Activated naive CD4-positive, alpha-beta T cell (primary cell): Measurements from ENCODE around the gene VCAN.

Source experiments
- DNase-seq, 4 experiments: peaks; one replicate each; lab custom pipeline; 2025; lab: John Stamatoyannopoulos, UW

Gene VCAN

DNA sequence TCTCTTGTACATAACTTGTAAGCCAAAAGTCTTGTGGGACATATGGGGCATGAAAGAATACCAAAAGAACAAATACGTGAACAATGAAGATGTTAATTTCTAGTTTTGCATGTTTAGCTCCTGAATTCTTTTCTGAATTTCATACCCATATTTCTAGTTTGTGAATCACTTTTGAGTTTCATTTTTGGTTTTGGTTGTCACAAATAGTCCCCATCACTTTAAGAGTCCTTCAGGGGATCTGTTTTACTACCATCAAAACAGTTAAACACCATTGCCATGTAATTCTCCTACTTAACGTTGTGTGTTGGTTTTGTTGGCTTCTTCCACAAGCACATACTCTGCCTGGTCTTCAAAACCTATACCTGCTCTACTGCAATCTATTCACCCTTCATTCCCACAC, 27.0 kb downstream of the VCAN start:
- no peak for DNase-seq

DNA sequence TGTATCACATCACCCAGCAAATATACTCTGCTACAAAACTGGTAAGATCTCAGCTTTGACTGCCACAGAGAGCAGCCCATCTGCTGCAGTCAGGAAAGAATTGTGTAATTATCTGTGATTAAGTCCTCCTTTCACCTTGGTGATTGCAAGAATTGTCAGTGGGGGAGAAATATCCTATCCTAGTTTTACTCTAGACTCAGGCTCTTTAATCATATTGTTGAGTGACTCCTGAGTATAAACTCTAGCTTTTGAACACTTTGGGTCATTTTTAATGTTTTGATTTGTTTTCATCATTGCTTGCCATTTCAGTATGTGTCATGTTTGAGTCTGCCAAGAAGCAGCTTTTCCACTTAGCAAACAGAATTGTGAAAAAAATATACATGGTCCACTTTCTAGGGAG, 32.1 kb downstream of the VCAN start:
- DNase-seq, result no peak

DNA sequence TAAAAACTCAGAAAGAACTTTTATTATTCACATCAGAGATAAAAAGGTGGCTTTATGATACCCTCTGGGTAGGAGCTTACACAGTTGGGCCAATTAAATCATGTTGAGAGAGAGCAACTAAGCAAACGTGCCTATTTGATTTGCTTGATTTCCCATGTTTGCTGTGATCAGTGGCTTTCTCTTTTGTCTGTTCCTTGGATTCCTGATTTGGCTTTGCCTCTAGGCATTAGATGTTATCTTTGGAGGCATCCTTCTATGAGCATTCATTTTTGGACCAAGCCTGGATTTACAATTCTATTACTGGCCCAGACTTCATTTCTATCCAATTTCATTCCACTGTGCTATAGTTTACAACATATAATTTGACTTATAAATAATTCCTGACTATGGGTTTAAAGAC, 35.9 kb downstream of the VCAN start:
- DNase-seq, result no peak

DNA sequence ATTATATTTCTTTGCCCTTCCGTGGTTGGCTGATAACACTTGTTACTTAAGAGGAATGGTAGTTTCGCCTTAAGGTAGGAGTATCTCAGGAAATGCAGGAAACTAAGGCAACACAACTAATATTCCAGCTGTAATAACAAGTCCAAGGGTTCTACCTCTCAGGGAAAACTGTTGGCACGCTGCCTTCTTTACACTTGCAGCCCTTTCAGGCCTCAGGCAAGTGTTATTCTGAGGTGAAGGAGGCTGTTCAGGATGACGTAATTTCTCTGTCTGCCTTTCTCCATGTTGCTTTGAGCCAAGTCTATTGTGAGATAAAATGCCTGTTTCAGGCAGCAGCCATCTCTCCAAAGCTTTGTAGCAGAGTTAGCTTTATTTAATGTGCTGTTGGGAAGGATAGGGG, 38.0 kb downstream of the VCAN start:
- no peak for DNase-seq

DNA sequence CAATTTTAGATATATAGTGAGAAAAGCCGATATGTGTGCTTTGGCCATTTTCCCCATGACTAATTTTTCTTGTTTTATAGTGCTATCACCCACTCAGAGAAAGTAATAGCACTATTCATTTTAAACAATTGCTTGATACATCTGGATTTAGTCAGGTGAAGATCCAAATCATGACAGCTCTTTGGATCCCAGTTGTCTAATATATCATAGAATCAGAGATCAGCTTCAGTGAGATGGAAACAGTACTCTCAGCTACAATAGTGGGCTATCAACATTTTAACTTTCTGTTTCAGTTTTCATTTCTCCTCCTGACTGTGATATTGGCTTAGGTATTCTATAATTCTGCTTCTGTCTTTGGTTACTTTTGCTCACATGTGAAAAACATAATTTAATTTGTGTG, 38.7 kb downstream of the VCAN start:
- no peak for DNase-seq

DNA sequence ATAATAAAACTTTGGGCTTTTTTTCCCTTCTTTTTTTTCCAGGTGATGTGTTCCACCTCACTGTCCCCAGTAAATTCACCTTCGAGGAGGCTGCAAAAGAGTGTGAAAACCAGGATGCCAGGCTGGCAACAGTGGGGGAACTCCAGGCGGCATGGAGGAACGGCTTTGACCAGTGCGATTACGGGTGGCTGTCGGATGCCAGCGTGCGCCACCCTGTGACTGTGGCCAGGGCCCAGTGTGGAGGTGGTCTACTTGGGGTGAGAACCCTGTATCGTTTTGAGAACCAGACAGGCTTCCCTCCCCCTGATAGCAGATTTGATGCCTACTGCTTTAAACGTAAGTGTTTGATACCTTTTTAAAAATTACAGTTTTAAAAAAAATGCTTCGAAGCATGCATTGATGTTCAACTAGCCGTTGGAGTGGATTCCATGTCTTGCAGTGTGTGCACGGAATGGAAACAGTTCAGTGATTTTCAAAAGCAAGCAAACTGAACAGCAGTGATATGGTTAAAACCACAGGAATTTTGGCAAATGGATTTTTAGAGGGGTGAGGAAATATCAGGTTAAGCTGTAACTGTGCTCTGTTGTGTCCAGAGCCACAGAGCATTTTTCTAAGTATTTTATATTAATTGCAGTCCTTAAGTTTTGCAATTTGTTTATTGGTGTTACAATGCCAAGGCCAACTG, 40.7 kb downstream of the VCAN start:
- no peak for DNase-seq

DNA sequence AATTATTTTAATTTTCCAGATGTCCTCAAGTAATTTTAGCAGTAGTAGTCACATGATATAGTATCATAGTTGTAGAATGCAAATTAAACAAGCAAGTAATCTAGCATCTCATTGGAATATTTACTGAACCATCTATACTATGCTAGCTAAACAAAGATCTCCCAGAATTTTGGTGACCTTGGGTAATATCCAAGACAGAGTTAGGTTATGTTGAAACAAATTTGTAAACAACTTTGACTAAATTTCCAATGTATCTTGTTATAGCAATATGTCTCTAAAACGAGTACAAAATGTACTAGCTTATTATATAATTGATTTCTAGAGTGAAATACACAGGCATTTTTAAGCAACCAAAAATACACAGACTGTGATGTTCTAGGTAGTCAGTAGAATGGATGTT, 41.5 kb downstream of the VCAN start:
- DNase-seq, result no peak

DNA sequence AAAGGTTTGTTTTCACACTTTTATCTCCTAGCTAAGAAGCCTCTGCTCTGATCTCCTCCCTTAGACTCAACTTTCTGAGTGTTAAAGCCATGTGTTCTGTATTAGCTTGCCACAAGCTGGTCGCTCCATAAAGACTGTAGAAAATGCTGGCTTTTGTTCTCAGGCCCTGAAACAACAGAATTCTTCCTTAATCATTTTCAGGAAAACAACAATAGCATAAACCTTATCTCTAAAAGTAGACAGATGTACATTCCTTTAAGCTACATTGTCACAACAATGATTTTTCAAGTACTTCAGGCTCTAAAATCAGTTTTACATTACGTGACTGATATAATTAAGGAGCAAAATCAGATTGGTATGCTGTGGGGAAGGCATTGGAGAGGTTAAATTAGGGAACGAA, 41.9 kb downstream of the VCAN start:
- DNase-seq, result no peak

DNA sequence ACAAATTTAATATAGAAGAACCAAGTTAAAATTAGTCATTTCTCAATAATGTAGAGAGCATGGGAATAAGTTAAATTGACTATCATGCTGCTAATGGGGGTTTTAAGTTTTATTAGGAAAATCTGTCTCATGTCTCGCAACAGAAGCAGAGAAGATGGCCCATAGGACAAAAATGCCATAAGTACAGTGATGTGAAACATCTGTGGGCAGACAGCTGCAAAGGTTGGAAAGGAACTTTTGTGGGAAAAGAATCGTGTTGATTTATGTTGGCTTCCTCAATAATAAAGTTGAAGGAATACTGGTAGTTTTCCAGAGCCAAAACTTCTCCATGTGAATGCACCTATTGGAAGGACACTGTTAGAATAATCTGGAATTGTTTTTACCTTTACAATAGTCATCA, 44.8 kb downstream of the VCAN start:
- DNase-seq, result no peak

DNA sequence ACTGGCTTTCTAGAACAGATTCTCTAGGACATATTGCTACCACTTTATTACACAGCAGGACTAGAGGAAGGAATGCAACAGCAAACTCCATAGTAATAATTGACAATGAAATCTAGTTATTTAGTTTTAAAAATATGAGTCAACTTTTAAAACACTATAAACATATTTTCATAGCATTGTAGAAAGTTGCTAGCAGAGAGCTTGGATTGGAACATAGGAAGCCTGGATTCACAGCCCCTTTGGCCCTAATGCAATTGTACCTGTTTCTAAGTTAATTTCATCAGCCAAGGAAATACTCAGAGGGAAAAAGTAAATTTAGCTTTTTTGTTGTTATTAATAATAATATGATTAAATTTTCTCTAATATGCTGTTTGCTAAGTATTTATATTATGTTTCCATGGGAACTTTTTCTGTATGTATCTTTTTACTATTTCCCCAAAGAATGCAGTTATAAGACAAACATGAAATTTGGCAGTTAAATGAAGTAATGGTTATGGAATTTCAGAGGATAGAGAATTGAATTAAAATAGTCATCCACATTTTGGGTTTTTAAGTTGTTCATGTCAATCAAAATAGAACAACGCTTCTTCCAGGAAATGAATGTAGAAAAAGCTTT, 45.6 kb downstream of the VCAN start:
- DNase-seq, result no peak

DNA sequence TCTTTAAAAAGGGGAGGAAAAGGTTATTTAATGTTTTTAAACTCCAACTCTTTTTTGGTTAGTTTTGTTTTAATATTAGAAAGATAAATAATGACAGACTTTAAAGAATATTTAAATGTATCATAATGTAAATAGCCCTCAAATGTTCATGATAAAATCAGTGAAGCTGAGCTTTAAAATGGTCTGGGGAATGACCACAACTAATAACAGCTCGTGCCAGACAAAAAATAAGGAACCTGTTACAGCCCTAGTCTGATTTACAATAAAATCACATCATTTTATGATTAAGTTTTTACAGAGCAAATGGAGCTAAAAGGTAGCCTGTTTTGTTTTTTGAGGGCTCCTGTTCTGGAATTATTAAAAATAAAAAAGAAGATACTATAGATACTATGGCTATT, 46.1 kb downstream of the VCAN start:
- DNase-seq, result no peak

DNA sequence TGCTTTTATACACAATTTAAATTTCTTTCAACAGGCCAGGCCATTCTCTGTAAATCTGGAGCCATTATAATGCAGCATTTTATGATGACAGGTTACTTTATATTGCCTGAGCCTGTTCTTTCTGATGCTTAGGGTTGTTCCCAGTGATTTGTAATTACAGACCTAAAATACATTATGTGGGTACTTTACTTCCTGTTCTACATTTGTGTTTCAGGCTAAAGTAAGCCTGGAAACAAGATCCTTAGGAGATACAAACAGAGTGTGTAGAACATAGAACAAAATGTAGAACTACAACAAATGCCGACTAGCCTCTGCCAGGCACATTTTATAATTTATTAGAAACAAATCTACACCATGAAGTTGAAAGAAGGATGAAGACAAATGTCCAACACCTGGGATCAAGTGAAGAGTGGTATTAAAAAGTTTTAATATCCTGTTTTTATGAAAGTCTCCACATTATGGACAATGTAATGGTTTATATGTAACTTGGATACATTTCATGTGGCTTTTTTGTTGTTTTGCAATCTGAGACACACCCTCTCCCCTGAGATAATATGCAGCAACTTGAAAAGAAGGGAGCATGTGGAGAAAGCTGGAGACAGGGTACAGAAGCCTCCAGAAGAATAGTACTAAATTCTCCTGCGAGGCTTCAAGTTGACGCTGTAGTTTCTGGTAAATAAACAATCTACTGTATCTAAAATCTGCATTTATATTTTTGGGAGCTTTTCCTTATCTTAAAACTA, 46.9 kb downstream of the VCAN start:
- no peak for DNase-seq

DNA sequence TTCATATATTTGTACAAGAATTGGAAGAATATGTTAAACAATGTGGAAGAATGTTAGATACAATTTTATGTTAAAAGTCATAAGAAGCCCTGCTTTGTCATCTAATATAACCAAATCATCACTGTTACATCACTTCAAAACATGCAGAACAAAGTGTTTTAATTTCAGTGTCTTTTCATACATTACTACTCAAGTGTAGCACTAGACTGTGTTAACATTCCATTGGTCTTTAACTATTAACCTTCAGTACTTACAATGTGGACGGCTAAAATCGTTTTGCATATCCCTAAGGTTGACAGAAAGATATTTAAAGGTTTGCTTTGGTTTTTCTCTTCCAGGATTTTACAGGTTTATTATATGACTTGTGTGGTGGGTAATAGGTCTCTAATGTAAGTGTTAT, 50.9 kb downstream of the VCAN start:
- no peak for DNase-seq

DNA sequence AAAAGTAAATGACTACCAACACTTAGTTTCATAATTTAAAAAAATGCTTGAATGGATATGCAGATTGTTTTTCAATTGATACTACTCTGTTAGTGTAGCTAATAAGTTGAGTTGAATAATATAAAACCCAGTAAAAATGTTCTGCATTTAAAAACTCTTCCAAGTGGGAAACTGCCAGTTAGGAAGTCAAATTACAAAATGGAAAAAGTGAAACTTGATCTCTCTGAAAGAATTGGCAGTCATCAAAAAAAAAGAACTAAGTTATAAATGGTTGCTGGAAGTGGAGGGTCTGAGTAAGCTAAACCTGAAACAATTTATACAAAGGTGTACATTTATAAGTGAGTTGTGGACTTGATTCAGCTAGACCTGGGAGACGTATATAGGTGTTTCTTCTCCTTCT, 52.4 kb downstream of the VCAN start:
- no peak for DNase-seq

DNA sequence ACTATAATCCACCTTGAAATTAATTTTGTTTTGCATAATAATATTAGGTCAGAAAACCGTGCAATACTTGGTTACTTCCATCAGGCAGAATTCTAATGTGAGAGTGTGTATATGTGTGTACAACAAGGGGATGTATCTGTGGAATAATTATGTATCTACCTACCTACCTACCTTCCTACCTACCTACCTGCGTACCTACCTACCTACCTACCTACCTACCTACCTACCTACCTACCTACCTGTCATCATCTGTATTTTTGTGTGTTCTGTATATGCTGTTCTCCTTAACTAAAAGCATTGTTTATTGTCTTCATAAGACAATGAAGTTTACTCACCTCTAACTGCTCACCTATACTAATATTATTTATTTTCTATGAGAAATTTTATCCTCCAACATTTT, 52.8 kb downstream of the VCAN start:
- DNase-seq, result no peak

DNA sequence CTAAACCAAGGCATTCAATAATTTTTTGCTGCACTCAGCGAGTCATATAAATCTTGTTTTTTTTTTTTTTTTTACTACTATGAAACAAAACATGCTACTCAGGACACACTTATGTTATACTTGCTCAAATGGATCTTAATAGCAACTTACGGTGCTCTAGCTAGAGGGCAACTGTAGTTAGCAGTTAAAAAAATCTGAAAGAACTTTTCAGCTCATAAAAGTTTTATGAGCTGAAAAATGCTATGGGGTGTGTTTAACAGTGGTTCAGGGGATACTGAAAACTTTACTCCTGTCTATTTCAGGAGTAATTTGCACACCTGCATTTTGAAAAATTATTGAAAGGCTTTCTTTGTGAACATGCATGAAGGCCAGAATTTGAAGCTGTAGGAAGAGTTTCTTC, 53.4 kb downstream of the VCAN start:
- no peak for DNase-seq

DNA sequence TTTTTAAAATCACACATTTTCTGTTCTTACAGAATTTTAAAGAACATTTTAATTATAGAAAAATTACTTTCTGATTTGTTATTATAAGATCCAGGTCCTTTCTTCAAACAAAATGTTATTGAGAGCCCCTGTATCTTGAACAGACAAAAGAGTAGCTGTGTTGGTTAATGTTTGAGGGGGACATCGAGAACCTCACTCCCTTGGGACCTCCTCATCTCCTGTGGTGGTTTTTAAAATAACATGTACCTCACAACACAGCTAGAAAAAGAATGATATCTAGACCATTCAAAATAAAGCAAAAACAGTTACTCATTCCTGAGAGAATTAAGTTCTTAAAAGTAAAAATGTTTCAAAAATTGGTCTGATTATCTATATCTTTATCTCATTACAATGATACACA, 54.7 kb downstream of the VCAN start:
- no peak for DNase-seq

DNA sequence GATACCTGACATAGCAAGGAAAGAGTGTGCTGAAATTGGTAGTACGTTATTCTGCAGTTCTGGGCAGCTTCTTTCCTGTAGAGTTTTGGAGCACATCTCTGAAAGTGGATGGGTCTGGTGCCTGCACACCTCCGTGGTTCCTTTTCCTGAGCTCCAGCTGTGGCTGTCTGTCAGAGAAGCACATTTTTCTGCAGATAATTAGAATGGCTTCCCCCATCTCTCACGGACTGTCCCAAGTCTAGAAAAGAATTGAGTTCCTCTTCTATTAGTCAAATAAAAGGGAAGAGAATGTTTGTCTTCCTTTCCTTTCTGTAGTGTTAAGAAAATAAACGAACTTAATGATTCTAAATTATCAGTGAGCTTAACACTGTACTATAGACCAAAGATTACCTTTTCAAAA, 55.7 kb downstream of the VCAN start:
- no peak for DNase-seq

DNA sequence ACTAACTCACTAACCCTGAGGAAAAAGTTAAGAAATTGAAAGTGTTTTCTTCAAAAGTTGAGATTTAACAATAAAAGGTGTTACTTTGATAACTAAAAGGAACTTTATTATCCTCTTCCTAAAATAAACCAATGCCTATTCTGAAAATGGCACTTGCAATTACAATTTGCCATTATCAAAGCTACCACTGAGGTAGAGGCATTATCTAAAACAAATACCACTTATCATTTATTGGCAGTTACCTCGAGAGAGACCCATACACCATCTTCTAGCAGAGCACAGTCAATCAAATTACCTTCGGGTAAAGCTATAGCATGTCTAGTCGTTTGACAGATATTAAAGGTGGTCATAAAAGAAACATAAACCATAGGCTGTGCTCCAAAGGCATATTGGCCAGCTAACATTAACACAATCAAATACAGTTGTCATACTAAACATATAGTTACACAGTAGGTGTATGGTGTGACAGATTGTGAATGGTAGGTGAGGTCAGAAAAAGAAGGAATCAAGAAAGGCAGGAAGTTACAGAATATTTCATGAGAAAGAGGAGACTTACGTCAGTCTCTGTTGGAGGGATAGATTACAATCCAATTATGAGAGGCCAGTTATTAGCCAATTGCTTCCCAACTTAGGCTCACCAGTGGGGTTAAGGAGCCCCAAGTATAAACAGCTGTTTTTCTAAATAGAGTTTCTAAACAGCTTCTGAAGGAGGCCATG, 56.3 kb downstream of the VCAN start:
- DNase-seq, result no peak

DNA sequence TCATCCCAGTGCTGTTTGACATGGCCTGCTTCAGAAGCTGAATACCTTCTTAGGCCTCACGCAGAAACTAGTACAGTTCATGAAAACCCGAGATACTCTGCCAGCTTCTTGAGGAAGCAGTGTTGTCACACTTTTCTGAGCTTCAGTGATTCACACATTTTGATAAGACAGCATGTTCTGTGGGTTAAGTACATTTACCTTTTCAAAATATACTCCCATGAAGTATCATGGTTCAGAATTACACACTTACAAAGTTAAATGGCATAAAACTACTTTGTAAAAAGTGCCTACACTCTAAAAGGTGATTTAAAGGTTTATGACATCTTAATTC, 56.9 kb downstream of the VCAN start:
- no peak for DNase-seq

DNA sequence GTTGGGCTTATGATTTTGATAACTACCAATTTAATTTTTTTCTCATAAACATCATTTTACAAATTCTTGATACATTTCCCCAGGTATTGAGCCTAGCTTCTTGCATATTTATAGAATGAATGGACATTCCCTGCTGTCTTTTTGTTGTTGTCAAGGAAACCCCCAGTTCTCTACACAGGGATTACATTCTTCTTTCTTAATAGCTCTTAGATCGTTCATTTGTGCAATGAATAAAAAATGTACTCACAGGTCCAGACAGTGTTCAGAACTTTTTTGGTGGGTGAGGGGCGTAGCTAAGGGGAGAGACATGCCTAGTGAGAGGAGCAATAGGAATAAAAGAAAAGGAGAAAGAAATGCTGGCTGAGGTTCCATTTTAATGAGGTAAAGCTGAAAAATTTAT, 58.6 kb downstream of the VCAN start:
- DNase-seq, result no peak

DNA sequence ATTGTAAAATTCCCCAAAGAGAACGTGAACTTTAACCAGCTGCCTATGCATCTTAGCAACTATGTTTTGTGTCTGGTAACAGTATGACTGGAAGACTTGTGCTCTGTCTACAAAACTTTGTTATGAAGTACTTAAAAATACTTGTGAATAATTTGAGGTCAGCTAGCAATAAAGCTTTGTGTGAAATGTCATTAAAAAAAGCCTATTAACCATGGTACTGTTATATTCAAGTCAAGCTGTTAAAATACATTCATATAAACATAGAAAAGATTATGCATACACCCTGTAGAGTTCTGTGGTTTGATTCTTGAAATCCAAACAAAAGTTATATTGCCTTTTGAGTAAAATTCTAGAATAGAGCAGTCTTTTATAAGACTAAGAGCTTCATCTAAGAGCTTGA, 60.1 kb downstream of the VCAN start:
- DNase-seq, result no peak

DNA sequence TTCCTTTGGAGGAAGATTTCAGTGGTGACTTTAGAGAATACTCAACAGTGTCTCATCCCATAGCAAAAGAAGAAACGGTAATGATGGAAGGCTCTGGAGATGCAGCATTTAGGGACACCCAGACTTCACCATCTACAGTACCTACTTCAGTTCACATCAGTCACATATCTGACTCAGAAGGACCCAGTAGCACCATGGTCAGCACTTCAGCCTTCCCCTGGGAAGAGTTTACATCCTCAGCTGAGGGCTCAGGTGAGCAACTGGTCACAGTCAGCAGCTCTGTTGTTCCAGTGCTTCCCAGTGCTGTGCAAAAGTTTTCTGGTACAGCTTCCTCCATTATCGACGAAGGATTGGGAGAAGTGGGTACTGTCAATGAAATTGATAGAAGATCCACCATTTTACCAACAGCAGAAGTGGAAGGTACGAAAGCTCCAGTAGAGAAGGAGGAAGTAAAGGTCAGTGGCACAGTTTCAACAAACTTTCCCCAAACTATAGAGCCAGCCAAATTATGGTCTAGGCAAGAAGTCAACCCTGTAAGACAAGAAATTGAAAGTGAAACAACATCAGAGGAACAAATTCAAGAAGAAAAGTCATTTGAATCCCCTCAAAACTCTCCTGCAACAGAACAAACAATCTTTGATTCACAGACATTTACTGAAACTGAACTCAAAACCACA, 67.4 kb downstream of the VCAN start:
- DNase-seq, result no peak
